ENCODE results near the gene ANKRD30A.

DNA sequence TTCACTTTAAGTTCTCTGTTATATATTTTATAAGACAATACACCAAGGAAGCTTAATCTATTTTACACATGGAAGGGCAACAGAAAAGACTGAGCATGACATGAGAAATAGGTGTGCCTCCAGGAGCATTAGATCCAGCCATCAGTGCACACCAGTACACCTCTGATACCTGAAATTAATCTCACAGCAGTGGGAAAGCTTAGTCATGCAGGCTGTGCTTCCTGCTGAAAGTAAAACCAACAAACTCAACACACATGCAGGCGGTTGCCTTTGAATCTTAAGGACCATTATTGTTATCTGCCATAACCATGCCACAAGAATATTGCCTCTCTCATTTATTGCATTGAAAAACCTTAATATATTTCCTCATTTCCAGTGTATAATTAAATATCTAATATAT lies 16.4 kb upstream of the ANKRD30A start:
- TF ChIP-seq EP300 (IDR thresholded peaks at IDR 0.05), result no peak
- TF ChIP-seq, protein P1, sequence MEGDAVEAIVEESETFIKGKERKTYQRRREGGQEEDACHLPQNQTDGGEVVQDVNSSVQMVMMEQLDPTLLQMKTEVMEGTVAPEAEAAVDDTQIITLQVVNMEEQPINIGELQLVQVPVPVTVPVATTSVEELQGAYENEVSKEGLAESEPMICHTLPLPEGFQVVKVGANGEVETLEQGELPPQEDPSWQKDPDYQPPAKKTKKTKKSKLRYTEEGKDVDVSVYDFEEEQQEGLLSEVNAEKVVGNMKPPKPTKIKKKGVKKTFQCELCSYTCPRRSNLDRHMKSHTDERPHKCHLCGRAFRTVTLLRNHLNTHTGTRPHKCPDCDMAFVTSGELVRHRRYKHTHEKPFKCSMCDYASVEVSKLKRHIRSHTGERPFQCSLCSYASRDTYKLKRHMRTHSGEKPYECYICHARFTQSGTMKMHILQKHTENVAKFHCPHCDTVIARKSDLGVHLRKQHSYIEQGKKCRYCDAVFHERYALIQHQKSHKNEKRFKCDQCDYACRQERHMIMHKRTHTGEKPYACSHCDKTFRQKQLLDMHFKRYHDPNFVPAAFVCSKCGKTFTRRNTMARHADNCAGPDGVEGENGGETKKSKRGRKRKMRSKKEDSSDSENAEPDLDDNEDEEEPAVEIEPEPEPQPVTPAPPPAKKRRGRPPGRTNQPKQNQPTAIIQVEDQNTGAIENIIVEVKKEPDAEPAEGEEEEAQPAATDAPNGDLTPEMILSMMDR (IDR thresholded peaks at IDR 0.05), result no peak

Measured in ovary (tissue), 3 donors.